GM18526 (cell line): ENCODE data around the gene KRT7.

Experiments
- POLR2A ChIP-seq: IDR thresholded peaks from 3 replicates; pipeline ENCODE4 v1.6.1; 2011; ENCODE audit not compliant: insufficient read length; ENCODE audit errors: extremely low read depth

The KRT7 gene

GRCh38 chr12:52232674-52233461 lies at the start of gene KRT7:
TSS of gene KRT7 (plus strand) at chr12:52233243. CDS start at chr12:52233297, 54 bp downstream.
- no peak for TF ChIP-seq POLR2A

- TF ChIP-seq POLR2A = no peak
Observed at GRCh38 chr12:52183544-52183910, 49.5 kb upstream of the KRT7 start.

GRCh38 chr12:52183971-52184370 lies 49.1 kb upstream of the KRT7 start:
- no peak for TF ChIP-seq POLR2A

- no peak for TF ChIP-seq POLR2A
Observed at GRCh38 chr12:52184813-52185212, 48.2 kb upstream of the KRT7 start.

- TF ChIP-seq POLR2A = no peak
Observed at GRCh38 chr12:52185400-52185967, 47.6 kb upstream of the KRT7 start.

GRCh38 chr12:52186118-52186840 lies 46.8 kb upstream of the KRT7 start:
- no peak for TF ChIP-seq POLR2A

GRCh38 chr12:52187206-52187605 lies 45.8 kb upstream of the KRT7 start:
- no peak for TF ChIP-seq POLR2A

- no peak for TF ChIP-seq POLR2A
Observed at GRCh38 chr12:52187640-52188039, 45.4 kb upstream of the KRT7 start.

- no peak for TF ChIP-seq POLR2A
Observed at GRCh38 chr12:52188658-52189057, 44.4 kb upstream of the KRT7 start.

- TF ChIP-seq POLR2A = no peak
Observed at GRCh38 chr12:52189376-52190174, 43.5 kb upstream of the KRT7 start.

GRCh38 chr12:52190860-52191729 lies 41.9 kb upstream of the KRT7 start:
- no peak for TF ChIP-seq POLR2A

- TF ChIP-seq POLR2A = no peak
Observed at GRCh38 chr12:52191841-52192791, 40.9 kb upstream of the KRT7 start, which contains the start of gene KRT80. TSS of gene KRT80 (minus strand) at chr12:52192014. CDS start at chr12:52191902, 112 bp downstream.

GRCh38 chr12:52193532-52193931 lies 39.5 kb upstream of the KRT7 start:
- TF ChIP-seq POLR2A = no peak

- TF ChIP-seq POLR2A = no peak
Observed at GRCh38 chr12:52193991-52194390, 39.1 kb upstream of the KRT7 start.
